Smooth muscle cell (in vitro differentiated cells): Measurements from ENCODE around the gene PRR5L. TPM values are rescaled to one million over a fixed set of nuclear protein-coding genes. Genes with fewer than 3 reads are reported as not detected.
A peak's percentile ranks its signal among the peaks of the same experiment; 100 is the strongest.

Experiments
- DNase-seq: peaks from one replicate; lab custom pipeline; 2025; ENCODE audit not compliant: unreplicated experiment; lab: John Stamatoyannopoulos, UW
- H2AFZ ChIP-seq: fragments of 200-600 bp; sonication (generic); 2 replicates; pipeline ENCODE4 v1.6.0; 2016; ENCODE audit warnings: antibody characterized with exemption, low read depth, mild to moderate bottlenecking
- H3F3A ChIP-seq: fragments of 200-600 bp; sonication (generic); 2 replicates; pipeline ENCODE4 v1.6.0; 2017; ENCODE audit warnings: antibody characterized with exemption, low read depth
- H3K27ac ChIP-seq: fragments of 200-600 bp; sonication (generic); 2 replicates; pipeline ENCODE4 v1.5.1; 2016; ENCODE audit warnings: low read depth, mild to moderate bottlenecking
- H3K27me3 ChIP-seq: fragments of 200-600 bp; sonication (generic); 2 replicates; pipeline ENCODE4 v1.6.1; 2016; ENCODE audit warnings: low read depth, mild to moderate bottlenecking
- H3K36me3 ChIP-seq: fragments of 200-600 bp; sonication (generic); 2 replicates; pipeline ENCODE4 v1.5.1; 2016; ENCODE audit warnings: low read depth
- H3K4me1 ChIP-seq: fragments of 200-600 bp; sonication (generic); 2 replicates; pipeline ENCODE4 v1.5.1; 2016; ENCODE audit warnings: low read depth
- H3K4me2 ChIP-seq: fragments of 200-600 bp; sonication (generic); 2 replicates; pipeline ENCODE4 v1.6.0; 2016; ENCODE audit warnings: mild to moderate bottlenecking
- H3K4me3 ChIP-seq: fragments of 200-600 bp; sonication (generic); 2 replicates; pipeline ENCODE4 v1.5.1; 2016; ENCODE audit warnings: mild to moderate bottlenecking
- H3K79me2 ChIP-seq: fragments of 200-600 bp; sonication (generic); 2 replicates; pipeline ENCODE4 v1.6.0; 2016; ENCODE audit warnings: low read depth, mild to moderate bottlenecking
- H3K9ac ChIP-seq: fragments of 200-600 bp; sonication (generic); 2 replicates; pipeline ENCODE4 v1.6.0; 2016; ENCODE audit warnings: low read depth
- H3K9me3 ChIP-seq: fragments of 200-600 bp; sonication (generic); replicated peaks from 2 replicates; pipeline ENCODE4 v1.5.1; 2016; ENCODE audit warnings: low read depth
- H4K20me1 ChIP-seq: fragments of 200-600 bp; sonication (generic); 2 replicates; pipeline ENCODE4 v1.6.0; 2016; ENCODE audit warnings: low read depth
- WGBS: methylation state at CpG from one replicate; pipeline ENCODE4 v1.1.7; 2016; ENCODE audit warnings: low lambda C conversion rate; 5-methylcytosine and 5-hydroxymethylcytosine counted together
- polyA plus RNA-seq: library from polyadenylated mRNA; unstranded; fragments of >200 nt; fragmentation: Nextera tagmentation; extraction: Ambion mirVana; gene quantifications from 2 replicates; pipeline ENCODE4 v1.2.1, GENCODE V29; 2016
- total RNA-seq: library from RNA; depleted of rRNA; stranded (reverse); fragments of >200 nt; gene quantifications from 2 replicates; pipeline ENCODE4 v1.2.3, GENCODE V29; 2014
- TF ChIP-seq, protein P1 (sequence below): fragments of 200-600 bp; sonication (generic); IDR thresholded peaks from 2 replicates; pipeline ENCODE4 v1.5.1; 2017; ENCODE audit warnings: borderline replicate concordance, mild to moderate bottlenecking, antibody characterized with exemption; ENCODE audit not compliant: insufficient read depth, poor library complexity, severe bottlenecking

The PRR5L gene
- total and polyA plus RNA-seq, 2 experiments from 2014 or later = 21.4 to 41.4 TPM

DNA sequence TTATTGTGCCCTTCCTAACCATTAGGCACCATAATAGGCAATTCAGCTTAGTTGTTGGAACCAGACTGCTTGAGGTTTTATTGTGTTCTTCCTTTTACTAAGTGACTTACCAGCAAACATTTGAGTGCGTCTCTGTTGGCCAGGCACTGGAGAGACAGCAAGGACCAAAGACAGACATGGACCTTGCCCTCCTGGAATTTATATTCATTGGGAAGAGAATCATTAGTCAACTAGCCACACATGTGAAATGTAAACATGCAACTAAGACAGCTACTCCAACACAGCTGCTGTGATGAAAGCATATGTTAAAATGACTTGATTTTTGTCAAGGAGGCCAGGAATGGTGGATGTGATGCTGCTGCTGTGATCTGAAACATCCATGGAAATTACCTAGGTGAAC is 107.6 kb downstream of the PRR5L start:
- Histone ChIP-seq H3K27me3 (no peaks in the 10 kb centered on the region), H3K9ac (no peak overlapping the region), H3K9me3 (no peaks in the 10 kb centered on the region), H3K4me1 (no peaks in the 10 kb centered on the region), H2AFZ (no peak overlapping the region), H4K20me1 (no peaks in the 10 kb centered on the region), H3K79me2 (no peaks in the 10 kb centered on the region), H3F3A (peaks cover 3% of the 10 kb centered on the region), H3K36me3 (peaks cover 5% of the 10 kb centered on the region), H3K4me3 (no peak overlapping the region), H3K4me2 (no peak overlapping the region), H3K27ac (no peak overlapping the region)
- TF ChIP-seq, protein P1, sequence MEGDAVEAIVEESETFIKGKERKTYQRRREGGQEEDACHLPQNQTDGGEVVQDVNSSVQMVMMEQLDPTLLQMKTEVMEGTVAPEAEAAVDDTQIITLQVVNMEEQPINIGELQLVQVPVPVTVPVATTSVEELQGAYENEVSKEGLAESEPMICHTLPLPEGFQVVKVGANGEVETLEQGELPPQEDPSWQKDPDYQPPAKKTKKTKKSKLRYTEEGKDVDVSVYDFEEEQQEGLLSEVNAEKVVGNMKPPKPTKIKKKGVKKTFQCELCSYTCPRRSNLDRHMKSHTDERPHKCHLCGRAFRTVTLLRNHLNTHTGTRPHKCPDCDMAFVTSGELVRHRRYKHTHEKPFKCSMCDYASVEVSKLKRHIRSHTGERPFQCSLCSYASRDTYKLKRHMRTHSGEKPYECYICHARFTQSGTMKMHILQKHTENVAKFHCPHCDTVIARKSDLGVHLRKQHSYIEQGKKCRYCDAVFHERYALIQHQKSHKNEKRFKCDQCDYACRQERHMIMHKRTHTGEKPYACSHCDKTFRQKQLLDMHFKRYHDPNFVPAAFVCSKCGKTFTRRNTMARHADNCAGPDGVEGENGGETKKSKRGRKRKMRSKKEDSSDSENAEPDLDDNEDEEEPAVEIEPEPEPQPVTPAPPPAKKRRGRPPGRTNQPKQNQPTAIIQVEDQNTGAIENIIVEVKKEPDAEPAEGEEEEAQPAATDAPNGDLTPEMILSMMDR = no peak
- no peak for DNase-seq
- WGBS = 78% methylated on average over 1 of the region's 1 CpG

DNA sequence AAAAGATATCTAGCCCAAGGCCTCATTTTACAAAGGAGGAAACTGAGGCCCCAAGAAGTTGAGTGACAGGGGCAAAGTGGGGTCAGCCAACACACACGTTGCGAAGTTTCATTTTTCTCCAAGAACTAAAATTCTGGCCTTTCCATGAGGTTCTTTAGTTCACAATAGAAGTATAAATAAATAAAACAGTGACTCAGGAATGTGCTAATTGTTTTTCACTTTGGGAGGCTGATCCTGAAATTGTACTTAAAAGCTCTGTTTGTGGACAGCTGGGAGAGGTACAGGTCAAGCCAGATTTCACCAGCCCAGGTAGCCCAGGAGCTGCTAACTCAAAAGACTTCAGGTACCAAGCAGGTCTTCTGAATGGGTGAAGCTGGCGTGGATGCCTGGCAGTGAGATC is 108.7 kb downstream of the PRR5L start:
- no peak overlapping the region for H3K9ac ChIP-seq
- WGBS = 95% methylated on average over 3 of the region's 3 CpGs
- peaks cover 5% of the 10 kb centered on the region for H3K36me3 ChIP-seq
- TF ChIP-seq, protein P1 = no peak
- H2AFZ ChIP-seq = no peak overlapping the region
- H3K79me2 ChIP-seq = no peaks in the 10 kb centered on the region
- DNase-seq = no peak
- H3K4me1 ChIP-seq = no peaks in the 10 kb centered on the region
- H3K27me3 ChIP-seq = no peaks in the 10 kb centered on the region
- no peaks in the 10 kb centered on the region for H3K9me3 ChIP-seq
- no peaks in the 10 kb centered on the region for H4K20me1 ChIP-seq
- H3F3A ChIP-seq = peaks cover 3% of the 10 kb centered on the region
- no peak overlapping the region for H3K4me3 ChIP-seq
- H3K27ac ChIP-seq = no peak overlapping the region
- no peak overlapping the region for H3K4me2 ChIP-seq

DNA sequence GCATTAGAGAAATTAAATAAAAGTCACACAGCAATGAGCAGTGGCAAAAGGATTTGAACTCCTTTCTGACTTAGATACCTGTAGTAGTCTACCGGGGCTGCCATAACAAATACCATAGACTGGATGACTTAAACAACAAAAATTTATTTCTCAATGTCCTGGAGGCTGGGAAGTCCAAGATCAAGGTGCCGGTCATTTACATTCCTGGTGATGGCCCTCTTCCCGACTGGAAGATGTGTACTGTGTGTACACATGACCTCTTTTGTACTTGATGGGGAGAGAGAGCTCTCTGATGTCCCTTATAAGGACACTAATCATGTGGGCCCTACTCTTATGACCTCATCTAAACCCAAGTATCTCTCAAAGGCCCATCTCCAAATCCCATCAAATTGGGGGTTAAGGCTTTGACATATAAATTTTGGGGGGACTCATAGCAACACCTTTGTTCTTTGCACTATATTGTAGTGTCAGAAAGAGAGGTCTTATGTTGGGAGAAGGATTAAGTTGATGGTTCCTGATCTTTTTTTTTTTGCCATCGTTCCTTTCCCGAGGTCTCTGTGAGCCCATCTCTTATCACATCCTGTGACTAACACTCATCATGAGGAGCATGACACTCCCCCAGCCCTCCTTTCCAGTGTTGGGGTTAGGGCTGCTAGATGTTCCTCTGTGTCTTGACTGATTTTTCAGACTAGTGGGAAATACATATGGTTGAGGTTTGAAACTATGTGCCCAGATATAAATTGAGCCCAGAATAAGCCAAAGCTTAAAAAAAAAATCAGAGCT is 109.7 kb downstream of the PRR5L start:
- Histone ChIP-seq H3K27ac (peak overlapping the region; percentile 49), H3K9me3 (no peaks in the 10 kb centered on the region), H3K9ac (no peak overlapping the region), H4K20me1 (no peaks in the 10 kb centered on the region), H3K4me1 (no peaks in the 10 kb centered on the region), H3K4me2 (no peak overlapping the region), H3F3A (peaks cover 5% of the 10 kb centered on the region), H3K36me3 (peaks cover 5% of the 10 kb centered on the region), H3K27me3 (no peaks in the 10 kb centered on the region), H3K79me2 (no peaks in the 10 kb centered on the region), H3K4me3 (no peak overlapping the region), H2AFZ (no peak overlapping the region)
- WGBS = 58% methylated on average over 5 of the region's 5 CpGs
- TF ChIP-seq, protein P1 = no peak
- DNase-seq = no peak

DNA sequence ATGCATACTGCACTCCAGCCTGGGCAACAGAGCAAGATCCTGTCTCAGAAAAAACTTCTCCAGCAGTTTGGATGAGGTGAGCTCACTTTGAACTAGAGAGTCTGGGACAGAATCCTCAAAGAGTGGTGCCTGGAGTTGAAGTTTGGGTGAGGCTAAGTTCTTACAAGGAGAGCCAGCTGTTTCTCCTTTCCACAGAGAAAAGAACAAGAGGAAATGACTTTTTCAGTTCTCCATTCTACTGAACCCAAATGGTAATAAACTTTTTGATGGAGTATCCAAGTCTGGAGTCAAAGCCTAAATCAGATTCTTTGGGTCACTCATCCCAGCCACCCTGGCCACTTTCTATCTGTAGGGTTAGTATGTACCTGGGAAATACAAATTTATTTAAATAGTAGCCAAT is 111.3 kb downstream of the PRR5L start:
- no peak overlapping the region for H3K27ac ChIP-seq
- H3K4me3 ChIP-seq = no peak overlapping the region
- peaks cover 12% of the 10 kb centered on the region for H3F3A ChIP-seq
- no peak overlapping the region for H2AFZ ChIP-seq
- no peaks in the 10 kb centered on the region for H3K27me3 ChIP-seq
- H3K4me1 ChIP-seq = peaks cover 3% of the 10 kb centered on the region
- H4K20me1 ChIP-seq = no peaks in the 10 kb centered on the region
- TF ChIP-seq, protein P1 = no peak
- no peaks in the 10 kb centered on the region for H3K79me2 ChIP-seq
- H3K4me2 ChIP-seq = no peak overlapping the region
- no peaks in the 10 kb centered on the region for H3K36me3 ChIP-seq
- DNase-seq = no peak
- no peak overlapping the region for H3K9ac ChIP-seq
- no peaks in the 10 kb centered on the region for H3K9me3 ChIP-seq
